ENCODE measurements around the gene TPX2. TPM values are rescaled to one million over a fixed set of nuclear protein-coding genes. Genes with fewer than 3 reads are reported as not detected.

The TPX2 gene
- total RNA-seq, 1 donor, result 18.5 TPM

GRCh38 chr20:31710423-31711108 is 28.5 kb upstream of the TPX2 start:
- no peak for DNase-seq (ENCODE audit: insufficient read length, low spot score, missing footprints)
- Histone ChIP-seq H3K4me1 (ENCODE audit: insufficient read depth, low read length) (peaks cover 37% of the 10 kb centered on the region), H3K79me2 (ENCODE audit: insufficient read depth, low read length) (peaks cover 91% of the 10 kb centered on the region), H4K20me1 (ENCODE audit: insufficient read depth, low read length) (no peaks in the 10 kb centered on the region), H3K4me2 (ENCODE audit: insufficient read depth, low read length) (no peak overlapping the region), H3K4me3 (ENCODE audit: insufficient read depth, low read length) (no peak overlapping the region), H3K27me3 (ENCODE audit: insufficient read depth, low read length) (no peaks in the 10 kb centered on the region), H2AFZ (ENCODE audit: low read length) (no peak overlapping the region), H3K9me3 (ENCODE audit: low read depth, low read length) (no peaks in the 10 kb centered on the region), H3K36me3 (ENCODE audit: insufficient read depth, low read length) (peaks cover 50% of the 10 kb centered on the region), H3K27ac (ENCODE audit: low read depth, low read length) (peak overlapping the region; percentile 95)
- no peak for TF ChIP-seq CTCF (IDR thresholded peaks at IDR 0.05; ENCODE audit: extremely low read depth, low read depth, low read length)

GRCh38 chr20:31711179-31712111 is 27.6 kb upstream of the TPX2 start:
- Histone ChIP-seq H3K27ac (ENCODE audit: low read depth, low read length) (peak overlapping the region; percentile 95), H3K79me2 (ENCODE audit: insufficient read depth, low read length) (peaks cover 91% of the 10 kb centered on the region), H3K4me1 (ENCODE audit: insufficient read depth, low read length) (peaks cover 38% of the 10 kb centered on the region), H3K9me3 (ENCODE audit: low read depth, low read length) (no peaks in the 10 kb centered on the region), H3K36me3 (ENCODE audit: insufficient read depth, low read length) (peaks cover 44% of the 10 kb centered on the region), H2AFZ (ENCODE audit: low read length) (no peak overlapping the region), H3K4me3 (ENCODE audit: insufficient read depth, low read length) (no peak overlapping the region), H4K20me1 (ENCODE audit: insufficient read depth, low read length) (no peaks in the 10 kb centered on the region), H3K27me3 (ENCODE audit: insufficient read depth, low read length) (no peaks in the 10 kb centered on the region), H3K4me2 (ENCODE audit: insufficient read depth, low read length) (peak overlapping the region; percentile 92)
- no peak for TF ChIP-seq CTCF (IDR thresholded peaks at IDR 0.05; ENCODE audit: extremely low read depth, low read depth, low read length)
- no peak for DNase-seq (ENCODE audit: insufficient read length, low spot score, missing footprints)

- no peak for DNase-seq (ENCODE audit: insufficient read length, low spot score, missing footprints)
- Histone ChIP-seq H4K20me1 (ENCODE audit: insufficient read depth, low read length) (no peaks in the 10 kb centered on the region), H3K27me3 (ENCODE audit: insufficient read depth, low read length) (no peaks in the 10 kb centered on the region), H3K27ac (ENCODE audit: low read depth, low read length) (peak overlapping the region; percentile 95), H2AFZ (ENCODE audit: low read length) (no peak overlapping the region), H3K79me2 (ENCODE audit: insufficient read depth, low read length) (peaks cover 91% of the 10 kb centered on the region), H3K4me3 (ENCODE audit: insufficient read depth, low read length) (peak overlapping the region; percentile 56), H3K4me2 (ENCODE audit: insufficient read depth, low read length) (peak overlapping the region; percentile 92), H3K36me3 (ENCODE audit: insufficient read depth, low read length) (peaks cover 42% of the 10 kb centered on the region), H3K4me1 (ENCODE audit: insufficient read depth, low read length) (peaks cover 45% of the 10 kb centered on the region), H3K9me3 (ENCODE audit: low read depth, low read length) (no peaks in the 10 kb centered on the region)
- no peak for TF ChIP-seq CTCF (IDR thresholded peaks at IDR 0.05; ENCODE audit: extremely low read depth, low read depth, low read length)
Measured at GRCh38 chr20:31712112-31712553, 27.0 kb upstream of the TPX2 start.
